Measurements from ENCODE around the gene DLG4. TPM values are rescaled to one million over a fixed set of nuclear protein-coding genes. Genes with fewer than 3 reads are reported as not detected.

DLG4 gene
- total RNA-seq, 3 donors from 2014 or later = 4.1 to 34.5 (median 6.6) TPM

DNA sequence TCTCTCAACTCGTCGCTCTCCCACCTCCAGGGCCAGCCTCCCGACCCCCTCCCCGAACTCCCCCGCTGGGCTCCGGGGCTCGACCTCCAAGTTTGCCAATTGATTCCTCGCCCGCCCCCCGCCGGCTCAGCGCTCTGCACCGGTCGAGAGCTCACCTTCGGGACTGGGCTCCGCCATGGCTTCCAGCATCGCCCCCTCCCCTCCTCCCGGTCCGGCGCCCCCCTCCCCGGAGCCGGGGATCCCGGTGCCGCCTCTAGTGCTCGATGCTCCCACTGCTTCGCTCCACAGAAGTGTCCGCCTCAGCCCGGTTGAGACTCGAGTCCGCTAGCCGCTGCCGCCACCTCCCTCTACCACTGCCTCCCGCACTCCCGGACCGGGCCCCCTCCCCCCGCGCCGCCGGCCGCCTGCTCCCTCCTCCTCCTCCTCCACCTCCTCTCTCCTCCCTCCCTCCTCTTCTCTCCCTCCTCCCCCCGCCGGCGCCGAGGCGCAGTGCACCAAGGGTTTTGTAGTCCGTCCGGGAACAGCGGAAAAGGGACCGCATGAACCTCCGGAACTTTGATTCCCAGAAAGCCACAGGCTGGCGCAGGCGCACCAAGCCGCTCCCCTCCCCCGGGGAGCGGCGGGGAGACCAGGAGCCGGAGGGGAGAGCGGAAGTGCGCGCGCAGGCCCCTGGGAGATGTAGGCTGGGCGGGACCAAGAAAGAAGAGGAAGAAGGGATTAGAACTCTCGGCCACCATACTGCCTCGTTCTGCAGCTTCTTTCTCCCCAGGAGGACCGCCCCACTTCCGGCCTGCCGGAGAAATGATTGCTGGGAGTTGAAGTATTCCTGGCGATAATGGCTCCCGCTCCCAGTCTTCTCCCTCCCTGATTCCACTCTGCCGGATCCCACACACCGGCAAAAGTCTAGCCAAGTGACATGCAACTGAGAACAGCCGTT is 19.7 kb upstream of the DLG4 start, which contains the start of gene PHF23:
Gene PHF23 (minus strand): TSS at position 367 of the 937 bp plus-strand sequence. CDS start 178 bp downstream, at position 189.
- Histone ChIP-seq H3K9me3 (no peaks in the 10 kb centered on the region), H3K4me3 (peak within 1 kb of the TSS; percentile 91), H3K4me1 (ENCODE audit: low read depth) (peaks cover 35% of the 10 kb centered on the region), H3K36me3 (ENCODE audit: low read depth) (peaks cover 3% of the 10 kb centered on the region)
- ATAC-seq (peak; percentile 73), DNase-seq (peak; percentile 99 to 100 (median 99))
- TF ChIP-seq, protein P1, sequence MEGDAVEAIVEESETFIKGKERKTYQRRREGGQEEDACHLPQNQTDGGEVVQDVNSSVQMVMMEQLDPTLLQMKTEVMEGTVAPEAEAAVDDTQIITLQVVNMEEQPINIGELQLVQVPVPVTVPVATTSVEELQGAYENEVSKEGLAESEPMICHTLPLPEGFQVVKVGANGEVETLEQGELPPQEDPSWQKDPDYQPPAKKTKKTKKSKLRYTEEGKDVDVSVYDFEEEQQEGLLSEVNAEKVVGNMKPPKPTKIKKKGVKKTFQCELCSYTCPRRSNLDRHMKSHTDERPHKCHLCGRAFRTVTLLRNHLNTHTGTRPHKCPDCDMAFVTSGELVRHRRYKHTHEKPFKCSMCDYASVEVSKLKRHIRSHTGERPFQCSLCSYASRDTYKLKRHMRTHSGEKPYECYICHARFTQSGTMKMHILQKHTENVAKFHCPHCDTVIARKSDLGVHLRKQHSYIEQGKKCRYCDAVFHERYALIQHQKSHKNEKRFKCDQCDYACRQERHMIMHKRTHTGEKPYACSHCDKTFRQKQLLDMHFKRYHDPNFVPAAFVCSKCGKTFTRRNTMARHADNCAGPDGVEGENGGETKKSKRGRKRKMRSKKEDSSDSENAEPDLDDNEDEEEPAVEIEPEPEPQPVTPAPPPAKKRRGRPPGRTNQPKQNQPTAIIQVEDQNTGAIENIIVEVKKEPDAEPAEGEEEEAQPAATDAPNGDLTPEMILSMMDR (IDR thresholded peaks at IDR 0.05) = no peak
- intact Hi-C loops (cut with DNase I, micrococcal nuclease) = no loop called here

DNA sequence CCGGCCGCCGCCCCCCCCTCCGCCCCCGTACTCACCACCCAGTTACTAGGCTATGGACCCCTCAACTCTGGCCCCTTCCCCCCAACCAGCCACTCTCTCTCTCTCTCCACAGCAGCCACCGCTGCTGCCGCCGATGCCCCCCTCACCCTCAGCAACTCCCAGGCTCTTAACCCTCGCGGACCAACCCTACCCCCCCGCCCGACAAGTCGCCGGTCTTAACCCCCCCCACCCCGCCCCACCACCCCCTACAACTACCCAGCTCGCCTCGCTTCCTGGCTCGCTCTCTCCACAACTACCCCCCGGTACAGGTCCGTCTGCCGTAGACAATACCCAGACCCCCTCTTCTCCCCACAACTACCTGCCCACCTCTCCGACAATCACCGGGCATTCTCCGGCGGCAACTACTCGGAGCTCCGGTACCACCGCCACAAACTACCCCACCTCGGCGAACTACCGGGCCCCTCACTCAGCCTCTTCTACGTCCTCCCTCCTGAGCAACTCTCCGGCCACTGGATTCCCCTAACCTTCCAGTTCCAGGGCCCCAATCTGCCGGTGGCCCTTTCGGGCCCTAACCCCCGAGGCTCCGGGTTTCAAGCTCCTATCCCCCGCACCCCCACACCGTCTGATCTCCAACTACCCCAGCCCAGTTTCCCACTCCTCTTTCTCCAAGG is 18.9 kb upstream of the DLG4 start:
- TF ChIP-seq, protein P1 (IDR thresholded peaks at IDR 0.05) = no peak
- intact Hi-C loops (cut with DNase I, micrococcal nuclease) = no loop called here

DNA sequence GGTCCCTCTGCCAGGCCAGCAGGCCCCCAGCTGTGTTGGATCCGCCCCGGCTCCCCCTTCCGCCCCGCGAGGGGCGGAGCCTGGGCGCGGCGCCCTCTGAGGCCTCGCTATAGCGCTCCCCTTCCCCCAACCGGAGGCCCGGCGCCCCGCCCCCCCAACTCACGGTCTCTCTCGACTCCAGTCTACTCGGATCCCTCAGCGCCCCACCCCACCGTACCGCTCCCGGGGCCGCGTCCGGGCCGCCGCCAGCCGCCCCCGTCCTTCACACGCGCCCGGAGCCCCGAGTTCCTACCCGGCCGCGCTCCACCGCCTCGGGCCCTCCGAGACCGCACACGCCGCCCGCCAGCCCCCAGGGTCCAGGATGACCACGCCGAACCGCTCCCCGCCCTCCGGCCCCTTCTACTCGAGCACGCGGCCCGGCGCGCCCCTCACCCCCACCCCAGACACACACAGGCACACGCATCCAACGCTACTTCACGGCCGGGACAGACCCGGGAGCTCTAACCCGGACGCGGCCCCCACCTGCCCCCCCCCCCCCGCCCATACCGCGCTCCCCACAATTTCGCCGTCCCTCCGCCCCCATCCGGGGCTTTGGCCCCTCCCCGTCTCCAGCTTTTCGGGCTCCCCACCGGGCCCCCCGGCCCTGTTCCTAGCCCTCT is 18.3 kb upstream of the DLG4 start:
- TF ChIP-seq, protein P1 (IDR thresholded peaks at IDR 0.05) = no peak
- peak; percentile 31 for ATAC-seq
- peak; percentile 92 to 95 (median 92) for DNase-seq
- peaks cover 3% of the 10 kb centered on the region for H3K36me3 ChIP-seq (ENCODE audit: low read depth)
- no peaks in the 10 kb centered on the region for H3K9me3 ChIP-seq
- H3K4me1 ChIP-seq (ENCODE audit: low read depth) = peaks cover 39% of the 10 kb centered on the region
- H3K4me3 ChIP-seq = peak overlapping the region; percentile 91
- intact Hi-C loops (cut with DNase I, micrococcal nuclease) = no loop called here

More for the DNA sequence above, 18.9 kb upstream of the DLG4 start:
- peak in 2 of 3 donors; percentile 66 to 73 for DNase-seq
- Histone ChIP-seq H3K9me3 (no peaks in the 10 kb centered on the region), H3K4me1 (ENCODE audit: low read depth) (peaks cover 35% of the 10 kb centered on the region), H3K36me3 (ENCODE audit: low read depth) (peaks cover 3% of the 10 kb centered on the region), H3K4me3 (peak overlapping the region; percentile 91)
- no peak for ATAC-seq

DNA sequence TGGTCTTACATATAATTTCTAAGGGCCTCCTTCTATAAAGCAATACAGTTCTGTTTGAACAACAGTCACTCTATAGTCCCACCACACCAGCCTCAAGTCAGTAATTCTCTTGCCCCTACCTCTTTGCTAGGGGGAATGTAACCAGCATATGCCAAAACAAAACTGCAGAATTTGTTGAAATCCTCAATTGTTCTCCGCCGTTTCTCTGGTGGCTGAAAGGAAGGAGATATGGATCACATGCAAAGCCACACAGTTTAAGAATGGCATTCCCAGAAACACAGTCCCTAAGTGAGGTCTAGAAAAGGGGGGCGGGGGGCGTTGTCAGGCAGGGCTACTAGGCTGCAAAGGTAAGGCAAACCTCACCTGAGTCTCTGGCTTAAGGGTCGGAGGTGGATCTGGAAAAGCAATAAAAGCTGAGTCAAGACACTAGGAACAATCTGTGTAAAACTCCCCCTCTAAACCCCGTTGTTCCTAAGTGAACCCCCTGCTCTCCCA is 17.7 kb upstream of the DLG4 start:
- peaks cover 3% of the 10 kb centered on the region for H3K36me3 ChIP-seq (ENCODE audit: low read depth)
- intact Hi-C loops (cut with DNase I, micrococcal nuclease) = no loop called here
- DNase-seq (peak in 1 of 3 donors; percentile 53), ATAC-seq (no peak)
- TF ChIP-seq, protein P1 (IDR thresholded peaks at IDR 0.05) = no peak
- no peaks in the 10 kb centered on the region for H3K9me3 ChIP-seq
- peaks cover 45% of the 10 kb centered on the region for H3K4me1 ChIP-seq (ENCODE audit: low read depth)
- peak overlapping the region; percentile 91 for H3K4me3 ChIP-seq

DNA sequence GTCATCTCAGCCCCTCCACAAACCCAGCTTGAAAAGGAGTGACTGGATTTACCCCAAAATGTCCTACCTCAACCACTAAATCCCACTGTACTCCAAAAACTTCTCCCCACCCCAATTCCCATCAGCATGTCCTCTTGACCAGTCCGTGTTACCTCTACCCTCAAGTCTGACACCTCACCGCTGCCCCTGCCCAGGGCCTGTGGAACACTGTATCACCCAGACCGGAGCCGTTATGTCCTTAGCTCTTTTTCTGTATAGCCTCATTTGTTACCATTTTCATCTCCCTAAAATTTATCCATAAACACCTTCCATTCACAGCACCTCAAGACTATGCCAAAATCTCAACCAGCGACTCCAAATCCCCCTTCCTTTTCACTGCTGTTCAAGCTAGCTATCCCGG is 17.2 kb upstream of the DLG4 start:
- intact Hi-C loops (cut with DNase I, micrococcal nuclease) = no loop called here
- Histone ChIP-seq H3K4me3 (no peak overlapping the region), H3K36me3 (ENCODE audit: low read depth) (peaks cover 3% of the 10 kb centered on the region), H3K4me1 (ENCODE audit: low read depth) (peaks cover 49% of the 10 kb centered on the region), H3K9me3 (no peaks in the 10 kb centered on the region)
- DNase-seq (no peak), ATAC-seq (no peak)
- TF ChIP-seq, protein P1 (IDR thresholded peaks at IDR 0.05) = no peak

All from mucosa of descending colon (tissue), 3 donors.